HEK293 (cell line): Measurements from ENCODE around the gene SPECC1L.

Experiments
- EGR2 ChIP-seq: fragments of 450-650 bp; formaldehyde crosslinking; IDR thresholded peaks from 2 replicates; pipeline ENCODE4 v1.5.1; 2016; ENCODE audit warnings: low read depth, missing biosample characterization, missing genetic modification characterization
- HOXA7 ChIP-seq: sonication (generic); formaldehyde crosslinking; IDR thresholded peaks from 2 replicates; pipeline ENCODE4 v1.8.1; 2022; ENCODE audit warnings: missing genetic modification reagents, borderline replicate concordance
- RBAK ChIP-seq: fragments of 450-650 bp; formaldehyde crosslinking; IDR thresholded peaks from 2 replicates; pipeline ENCODE4 v1.5.1; 2016; ENCODE audit warnings: missing biosample characterization, missing genetic modification characterization
- SP2 ChIP-seq: fragments of 450-650 bp; formaldehyde crosslinking; IDR thresholded peaks from 2 replicates; pipeline ENCODE4 v1.5.1; 2016; ENCODE audit warnings: missing biosample characterization, missing genetic modification characterization
- TCF7L2 ChIP-seq: IDR thresholded peaks from 2 replicates; pipeline ENCODE4 v1.6.1; 2011; ENCODE audit warnings: low read depth, mild to moderate bottlenecking, inconsistent platforms, low read length, moderate library complexity, borderline replicate concordance
- ZBTB1 ChIP-seq: fragments of 450-650 bp; formaldehyde crosslinking; IDR thresholded peaks from 2 replicates; pipeline ENCODE4 v1.5.1; 2016; ENCODE audit warnings: missing biosample characterization, missing genetic modification characterization
- ZFP69B ChIP-seq: fragments of 450-650 bp; formaldehyde crosslinking; IDR thresholded peaks from 2 replicates; pipeline ENCODE4 v1.5.1; 2016; ENCODE audit warnings: missing biosample characterization, missing genetic modification characterization
- ZNF10 ChIP-seq: fragments of 450-650 bp; formaldehyde crosslinking; IDR thresholded peaks from 2 replicates; pipeline ENCODE4 v1.5.1; 2017; ENCODE audit warnings: missing biosample characterization, missing genetic modification characterization
- ZNF140 ChIP-seq: fragments of 450-650 bp; formaldehyde crosslinking; IDR thresholded peaks from 2 replicates; pipeline ENCODE4 v1.5.1; 2016; ENCODE audit warnings: missing biosample characterization, missing genetic modification characterization
- ZNF16 ChIP-seq: fragments of 450-650 bp; formaldehyde crosslinking; IDR thresholded peaks from 2 replicates; pipeline ENCODE4 v1.5.1; 2016; ENCODE audit warnings: low read depth, missing biosample characterization, missing genetic modification characterization
- ZNF202 ChIP-seq: fragments of 450-650 bp; formaldehyde crosslinking; IDR thresholded peaks from 2 replicates; pipeline ENCODE4 v1.5.1; 2016; ENCODE audit warnings: missing biosample characterization, missing genetic modification characterization, borderline replicate concordance
- ZNF24 ChIP-seq: fragments of 450-650 bp; formaldehyde crosslinking; IDR thresholded peaks from 2 replicates; pipeline ENCODE4 v1.5.1; 2016; ENCODE audit warnings: missing biosample characterization, missing genetic modification characterization
- ZNF292 ChIP-seq: fragments of 450-650 bp; formaldehyde crosslinking; IDR thresholded peaks from 2 replicates; pipeline ENCODE4 v1.5.1; 2016; ENCODE audit warnings: low read depth, missing biosample characterization, missing genetic modification characterization, borderline replicate concordance
- ZNF311 ChIP-seq: fragments of 450-650 bp; formaldehyde crosslinking; IDR thresholded peaks from 2 replicates; pipeline ENCODE4 v1.5.1; 2017; ENCODE audit warnings: missing biosample characterization, missing genetic modification characterization, borderline replicate concordance
- ZNF335 ChIP-seq: fragments of 450-650 bp; formaldehyde crosslinking; conservative IDR thresholded peaks from 2 replicates; pipeline ENCODE4 v1.5.1; 2016; ENCODE audit warnings: missing biosample characterization, missing genetic modification characterization
- ZNF37A ChIP-seq: fragments of 450-650 bp; IDR thresholded peaks from 2 replicates; pipeline ENCODE4 v1.5.1; 2018; ENCODE audit warnings: missing biosample characterization, missing genetic modification characterization
- ZNF510 ChIP-seq: fragments of 450-650 bp; formaldehyde crosslinking; IDR thresholded peaks from 2 replicates; pipeline ENCODE4 v1.5.1; 2018; ENCODE audit warnings: mild to moderate bottlenecking, missing genetic modification characterization, missing biosample characterization; ENCODE audit not compliant: insufficient replicate concordance
- ZNF521 ChIP-seq: fragments of 450-650 bp; formaldehyde crosslinking; IDR thresholded peaks from 2 replicates; pipeline ENCODE4 v1.5.1; 2017; ENCODE audit warnings: missing biosample characterization, mild to moderate bottlenecking, missing genetic modification characterization
- ZNF555 ChIP-seq: fragments of 450-650 bp; formaldehyde crosslinking; conservative IDR thresholded peaks from 2 replicates; pipeline ENCODE4 v1.5.1; 2017; ENCODE audit warnings: missing biosample characterization, mild to moderate bottlenecking, missing genetic modification characterization, inconsistent platforms
- ZNF768 ChIP-seq: fragments of 450-650 bp; formaldehyde crosslinking; IDR thresholded peaks from 2 replicates; pipeline ENCODE4 v1.5.1; 2018; ENCODE audit warnings: missing biosample characterization, mild to moderate bottlenecking, missing genetic modification characterization
- ZNF837 ChIP-seq: fragments of 450-650 bp; formaldehyde crosslinking; IDR thresholded peaks from 2 replicates; pipeline ENCODE4 v1.5.1; 2016; ENCODE audit warnings: missing biosample characterization, missing genetic modification characterization
- TF ChIP-seq, protein P1 (sequence below): fragments of 450-650 bp; formaldehyde crosslinking; IDR thresholded peaks from 2 replicates; pipeline ENCODE4 v1.5.1; 2016; ENCODE audit warnings: missing biosample characterization, missing genetic modification characterization
- TF ChIP-seq, protein P2 (sequence below): fragments of 450-650 bp; formaldehyde crosslinking; IDR thresholded peaks from 2 replicates; pipeline ENCODE4 v1.5.1; 2017; ENCODE audit warnings: missing biosample characterization, missing genetic modification characterization
- TF ChIP-seq, protein P3 (sequence below): fragments of 450-650 bp; formaldehyde crosslinking; IDR thresholded peaks from 2 replicates; pipeline ENCODE4 v1.5.1; 2016; ENCODE audit warnings: missing biosample characterization, missing genetic modification characterization
- TF ChIP-seq, protein P4 (sequence below): fragments of 450-650 bp; IDR thresholded peaks from 2 replicates; pipeline ENCODE4 v1.5.1; 2018; ENCODE audit warnings: missing biosample characterization, missing genetic modification characterization
- TF ChIP-seq, protein P5 (sequence below): fragments of 450-650 bp; formaldehyde crosslinking; IDR thresholded peaks from 2 replicates; pipeline ENCODE4 v1.5.1; 2016; ENCODE audit warnings: missing biosample characterization, missing genetic modification characterization, borderline replicate concordance
- TF ChIP-seq, protein P6 (sequence below): fragments of 450-650 bp; formaldehyde crosslinking; IDR thresholded peaks from 2 replicates; pipeline ENCODE4 v1.5.1; 2016; ENCODE audit warnings: missing biosample characterization, missing genetic modification characterization

The SPECC1L gene

DNA sequence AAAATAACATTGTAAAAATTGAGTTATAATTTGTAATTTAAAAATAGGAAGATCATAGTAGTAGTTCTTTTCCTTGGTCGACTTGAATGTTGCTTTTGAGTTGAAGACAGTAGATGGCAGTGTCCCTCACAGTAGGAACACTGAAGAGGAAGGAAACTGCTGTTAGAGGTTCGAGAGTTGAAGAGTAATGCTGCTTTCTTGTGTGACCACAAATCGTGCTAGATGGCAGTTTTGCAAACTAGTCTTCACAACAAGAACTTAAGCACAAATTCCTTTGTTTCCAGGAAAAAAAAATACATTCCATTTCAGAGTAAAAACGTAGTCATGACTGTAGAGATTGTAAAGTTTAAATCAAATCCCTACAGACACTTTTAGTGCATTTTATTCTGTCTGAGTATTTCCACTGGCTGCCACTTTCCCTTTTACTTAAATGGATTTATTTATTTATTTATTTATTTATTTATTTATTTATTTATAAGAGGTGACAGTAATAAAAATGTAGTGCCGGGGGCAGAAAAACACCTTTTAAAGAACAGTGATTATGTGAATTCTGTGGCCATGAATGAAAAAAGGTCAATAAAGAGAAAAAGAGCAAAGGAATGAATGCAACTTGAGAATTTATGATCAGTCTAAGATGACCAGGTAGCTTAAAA lies 54.6 kb downstream of the SPECC1L start (continued):
- TF ChIP-seq ZNF16 (tag by site-specific recombination) (no peak; the same call in 1 of the 2 replicates), ZNF10 (tag by site-specific recombination) (no peak), EGR2 (no peak), SP2 (tag by site-specific recombination) (no peak), ZNF555 (tag by site-specific recombination) (peak; percentile 94), ZNF292 (tag by site-specific recombination) (peak; percentile 88), ZNF37A (tag by site-specific recombination) (no peak), ZNF335 (tag by site-specific recombination) (no peak), ZNF202 (peak; percentile 71; the same call in 1 of the 2 replicates), ZNF311 (tag by site-specific recombination) (no peak), TCF7L2 (no peak), ZFP69B (no peak), RBAK (tag by site-specific recombination) (0 out of 2 replicates have a peak, but pooled peaks have one; percentile 13), ZNF837 (tag by site-specific recombination) (no peak), ZNF768 (tag by site-specific recombination) (no peak), ZNF140 (peak; percentile 85), ZNF510 (tag by site-specific recombination) (peak; percentile 86), ZNF521 (no peak), ZNF24 (tag by site-specific recombination) (no peak), ZBTB1 (tag by site-specific recombination) (0 out of 2 replicates have a peak, but pooled peaks have one; percentile 83), HOXA7 (no peak)
- TF ChIP-seq, protein P1, sequence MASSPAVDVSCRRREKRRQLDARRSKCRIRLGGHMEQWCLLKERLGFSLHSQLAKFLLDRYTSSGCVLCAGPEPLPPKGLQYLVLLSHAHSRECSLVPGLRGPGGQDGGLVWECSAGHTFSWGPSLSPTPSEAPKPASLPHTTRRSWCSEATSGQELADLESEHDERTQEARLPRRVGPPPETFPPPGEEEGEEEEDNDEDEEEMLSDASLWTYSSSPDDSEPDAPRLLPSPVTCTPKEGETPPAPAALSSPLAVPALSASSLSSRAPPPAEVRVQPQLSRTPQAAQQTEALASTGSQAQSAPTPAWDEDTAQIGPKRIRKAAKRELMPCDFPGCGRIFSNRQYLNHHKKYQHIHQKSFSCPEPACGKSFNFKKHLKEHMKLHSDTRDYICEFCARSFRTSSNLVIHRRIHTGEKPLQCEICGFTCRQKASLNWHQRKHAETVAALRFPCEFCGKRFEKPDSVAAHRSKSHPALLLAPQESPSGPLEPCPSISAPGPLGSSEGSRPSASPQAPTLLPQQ: no peak
- TF ChIP-seq, protein P2, sequence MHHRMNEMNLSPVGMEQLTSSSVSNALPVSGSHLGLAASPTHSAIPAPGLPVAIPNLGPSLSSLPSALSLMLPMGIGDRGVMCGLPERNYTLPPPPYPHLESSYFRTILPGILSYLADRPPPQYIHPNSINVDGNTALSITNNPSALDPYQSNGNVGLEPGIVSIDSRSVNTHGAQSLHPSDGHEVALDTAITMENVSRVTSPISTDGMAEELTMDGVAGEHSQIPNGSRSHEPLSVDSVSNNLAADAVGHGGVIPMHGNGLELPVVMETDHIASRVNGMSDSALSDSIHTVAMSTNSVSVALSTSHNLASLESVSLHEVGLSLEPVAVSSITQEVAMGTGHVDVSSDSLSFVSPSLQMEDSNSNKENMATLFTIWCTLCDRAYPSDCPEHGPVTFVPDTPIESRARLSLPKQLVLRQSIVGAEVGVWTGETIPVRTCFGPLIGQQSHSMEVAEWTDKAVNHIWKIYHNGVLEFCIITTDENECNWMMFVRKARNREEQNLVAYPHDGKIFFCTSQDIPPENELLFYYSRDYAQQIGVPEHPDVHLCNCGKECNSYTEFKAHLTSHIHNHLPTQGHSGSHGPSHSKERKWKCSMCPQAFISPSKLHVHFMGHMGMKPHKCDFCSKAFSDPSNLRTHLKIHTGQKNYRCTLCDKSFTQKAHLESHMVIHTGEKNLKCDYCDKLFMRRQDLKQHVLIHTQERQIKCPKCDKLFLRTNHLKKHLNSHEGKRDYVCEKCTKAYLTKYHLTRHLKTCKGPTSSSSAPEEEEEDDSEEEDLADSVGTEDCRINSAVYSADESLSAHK (tag by site-specific recombination): no peak
- TF ChIP-seq, protein P3, sequence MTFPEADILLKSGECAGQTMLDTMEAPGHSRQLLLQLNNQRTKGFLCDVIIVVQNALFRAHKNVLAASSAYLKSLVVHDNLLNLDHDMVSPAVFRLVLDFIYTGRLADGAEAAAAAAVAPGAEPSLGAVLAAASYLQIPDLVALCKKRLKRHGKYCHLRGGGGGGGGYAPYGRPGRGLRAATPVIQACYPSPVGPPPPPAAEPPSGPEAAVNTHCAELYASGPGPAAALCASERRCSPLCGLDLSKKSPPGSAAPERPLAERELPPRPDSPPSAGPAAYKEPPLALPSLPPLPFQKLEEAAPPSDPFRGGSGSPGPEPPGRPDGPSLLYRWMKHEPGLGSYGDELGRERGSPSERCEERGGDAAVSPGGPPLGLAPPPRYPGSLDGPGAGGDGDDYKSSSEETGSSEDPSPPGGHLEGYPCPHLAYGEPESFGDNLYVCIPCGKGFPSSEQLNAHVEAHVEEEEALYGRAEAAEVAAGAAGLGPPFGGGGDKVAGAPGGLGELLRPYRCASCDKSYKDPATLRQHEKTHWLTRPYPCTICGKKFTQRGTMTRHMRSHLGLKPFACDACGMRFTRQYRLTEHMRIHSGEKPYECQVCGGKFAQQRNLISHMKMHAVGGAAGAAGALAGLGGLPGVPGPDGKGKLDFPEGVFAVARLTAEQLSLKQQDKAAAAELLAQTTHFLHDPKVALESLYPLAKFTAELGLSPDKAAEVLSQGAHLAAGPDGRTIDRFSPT: no peak
- TF ChIP-seq, protein P4, sequence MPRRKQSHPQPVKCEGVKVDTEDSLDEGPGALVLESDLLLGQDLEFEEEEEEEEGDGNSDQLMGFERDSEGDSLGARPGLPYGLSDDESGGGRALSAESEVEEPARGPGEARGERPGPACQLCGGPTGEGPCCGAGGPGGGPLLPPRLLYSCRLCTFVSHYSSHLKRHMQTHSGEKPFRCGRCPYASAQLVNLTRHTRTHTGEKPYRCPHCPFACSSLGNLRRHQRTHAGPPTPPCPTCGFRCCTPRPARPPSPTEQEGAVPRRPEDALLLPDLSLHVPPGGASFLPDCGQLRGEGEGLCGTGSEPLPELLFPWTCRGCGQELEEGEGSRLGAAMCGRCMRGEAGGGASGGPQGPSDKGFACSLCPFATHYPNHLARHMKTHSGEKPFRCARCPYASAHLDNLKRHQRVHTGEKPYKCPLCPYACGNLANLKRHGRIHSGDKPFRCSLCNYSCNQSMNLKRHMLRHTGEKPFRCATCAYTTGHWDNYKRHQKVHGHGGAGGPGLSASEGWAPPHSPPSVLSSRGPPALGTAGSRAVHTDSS (tag by site-specific recombination): peak; percentile 70
- TF ChIP-seq, protein P5, sequence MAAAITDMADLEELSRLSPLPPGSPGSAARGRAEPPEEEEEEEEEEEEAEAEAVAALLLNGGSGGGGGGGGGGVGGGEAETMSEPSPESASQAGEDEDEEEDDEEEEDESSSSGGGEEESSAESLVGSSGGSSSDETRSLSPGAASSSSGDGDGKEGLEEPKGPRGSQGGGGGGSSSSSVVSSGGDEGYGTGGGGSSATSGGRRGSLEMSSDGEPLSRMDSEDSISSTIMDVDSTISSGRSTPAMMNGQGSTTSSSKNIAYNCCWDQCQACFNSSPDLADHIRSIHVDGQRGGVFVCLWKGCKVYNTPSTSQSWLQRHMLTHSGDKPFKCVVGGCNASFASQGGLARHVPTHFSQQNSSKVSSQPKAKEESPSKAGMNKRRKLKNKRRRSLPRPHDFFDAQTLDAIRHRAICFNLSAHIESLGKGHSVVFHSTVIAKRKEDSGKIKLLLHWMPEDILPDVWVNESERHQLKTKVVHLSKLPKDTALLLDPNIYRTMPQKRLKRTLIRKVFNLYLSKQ (tag by site-specific recombination): peak; percentile 87; the same call in 1 of the 2 replicates
- TF ChIP-seq, protein P6, sequence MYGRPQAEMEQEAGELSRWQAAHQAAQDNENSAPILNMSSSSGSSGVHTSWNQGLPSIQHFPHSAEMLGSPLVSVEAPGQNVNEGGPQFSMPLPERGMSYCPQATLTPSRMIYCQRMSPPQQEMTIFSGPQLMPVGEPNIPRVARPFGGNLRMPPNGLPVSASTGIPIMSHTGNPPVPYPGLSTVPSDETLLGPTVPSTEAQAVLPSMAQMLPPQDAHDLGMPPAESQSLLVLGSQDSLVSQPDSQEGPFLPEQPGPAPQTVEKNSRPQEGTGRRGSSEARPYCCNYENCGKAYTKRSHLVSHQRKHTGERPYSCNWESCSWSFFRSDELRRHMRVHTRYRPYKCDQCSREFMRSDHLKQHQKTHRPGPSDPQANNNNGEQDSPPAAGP (tag by site-specific recombination): no peak
